ENCODE data around the gene JMJD8.
A peak's percentile ranks its signal among the peaks of the same experiment; 100 is the strongest.

JMJD8 gene

DNA sequence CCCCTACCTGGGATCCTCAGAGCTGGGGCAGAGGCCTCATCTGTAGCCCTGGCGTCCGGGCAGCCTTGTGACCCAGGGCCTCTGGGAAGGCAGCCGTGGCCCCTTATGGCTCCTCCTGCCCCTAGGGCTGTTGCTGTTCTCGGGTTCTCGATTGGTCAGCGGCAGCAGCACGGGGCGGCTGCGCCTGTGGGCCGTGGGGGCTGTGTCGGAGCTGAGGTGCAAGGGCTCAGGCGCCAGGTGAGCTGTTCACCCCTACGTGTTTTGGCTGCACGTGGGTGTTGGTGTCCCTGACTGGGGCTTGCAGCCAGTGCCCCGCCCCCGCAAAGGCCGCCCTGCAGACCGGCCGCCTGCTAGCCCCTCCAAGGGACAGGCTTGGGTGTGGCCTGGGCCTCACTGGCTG lies 22.0 kb downstream of the JMJD8 start:
- in situ Hi-C loops (cut with MboI; ENCODE audit: low sequenced_read_pairs, unreplicated experiment) = no loop called here
- DNase-seq (ENCODE audit: low spot score) = no peak
- TF ChIP-seq, protein P1, sequence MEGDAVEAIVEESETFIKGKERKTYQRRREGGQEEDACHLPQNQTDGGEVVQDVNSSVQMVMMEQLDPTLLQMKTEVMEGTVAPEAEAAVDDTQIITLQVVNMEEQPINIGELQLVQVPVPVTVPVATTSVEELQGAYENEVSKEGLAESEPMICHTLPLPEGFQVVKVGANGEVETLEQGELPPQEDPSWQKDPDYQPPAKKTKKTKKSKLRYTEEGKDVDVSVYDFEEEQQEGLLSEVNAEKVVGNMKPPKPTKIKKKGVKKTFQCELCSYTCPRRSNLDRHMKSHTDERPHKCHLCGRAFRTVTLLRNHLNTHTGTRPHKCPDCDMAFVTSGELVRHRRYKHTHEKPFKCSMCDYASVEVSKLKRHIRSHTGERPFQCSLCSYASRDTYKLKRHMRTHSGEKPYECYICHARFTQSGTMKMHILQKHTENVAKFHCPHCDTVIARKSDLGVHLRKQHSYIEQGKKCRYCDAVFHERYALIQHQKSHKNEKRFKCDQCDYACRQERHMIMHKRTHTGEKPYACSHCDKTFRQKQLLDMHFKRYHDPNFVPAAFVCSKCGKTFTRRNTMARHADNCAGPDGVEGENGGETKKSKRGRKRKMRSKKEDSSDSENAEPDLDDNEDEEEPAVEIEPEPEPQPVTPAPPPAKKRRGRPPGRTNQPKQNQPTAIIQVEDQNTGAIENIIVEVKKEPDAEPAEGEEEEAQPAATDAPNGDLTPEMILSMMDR (IDR thresholded peaks at IDR 0.05; ENCODE audit: borderline replicate concordance, control extremely low read depth, extremely low read depth, insufficient read depth, missing control alignments) = no peak

DNA sequence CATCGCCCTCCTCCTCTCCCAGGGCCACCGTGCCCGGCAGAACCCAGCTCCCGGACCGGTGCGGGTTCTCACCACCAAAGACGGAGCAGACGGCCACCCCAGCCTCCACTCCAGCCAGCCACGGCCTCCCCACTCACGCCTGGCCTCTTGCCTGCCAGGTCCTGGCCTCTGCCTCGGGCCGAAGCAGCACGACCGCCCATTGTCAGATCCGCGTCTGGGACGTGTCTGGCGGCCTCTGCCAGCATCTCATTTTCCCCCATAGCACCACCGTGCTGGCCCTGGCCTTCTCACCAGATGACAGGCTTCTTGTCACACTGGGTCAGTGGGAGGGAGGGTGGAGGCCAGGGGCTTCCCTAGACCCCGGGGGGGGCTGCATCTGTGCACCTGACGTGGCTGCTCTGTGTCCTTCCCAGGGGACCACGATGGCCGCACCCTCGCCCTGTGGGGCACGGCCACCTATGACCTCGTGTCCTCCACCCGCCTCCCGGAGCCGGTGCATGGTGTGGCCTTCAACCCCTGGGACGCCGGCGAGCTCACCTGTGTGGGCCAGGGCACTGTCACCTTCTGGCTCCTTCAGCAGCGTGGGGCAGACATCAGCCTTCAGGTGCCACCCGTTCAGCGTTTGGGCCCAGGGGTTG lies 22.8 kb downstream of the JMJD8 start:
- no peak for DNase-seq (ENCODE audit: low spot score)
- in situ Hi-C loops (cut with MboI; ENCODE audit: low sequenced_read_pairs, unreplicated experiment) = no loop called here
- TF ChIP-seq, protein P1 (IDR thresholded peaks at IDR 0.05; ENCODE audit: borderline replicate concordance, control extremely low read depth, extremely low read depth, insufficient read depth, missing control alignments) = no peak

DNA sequence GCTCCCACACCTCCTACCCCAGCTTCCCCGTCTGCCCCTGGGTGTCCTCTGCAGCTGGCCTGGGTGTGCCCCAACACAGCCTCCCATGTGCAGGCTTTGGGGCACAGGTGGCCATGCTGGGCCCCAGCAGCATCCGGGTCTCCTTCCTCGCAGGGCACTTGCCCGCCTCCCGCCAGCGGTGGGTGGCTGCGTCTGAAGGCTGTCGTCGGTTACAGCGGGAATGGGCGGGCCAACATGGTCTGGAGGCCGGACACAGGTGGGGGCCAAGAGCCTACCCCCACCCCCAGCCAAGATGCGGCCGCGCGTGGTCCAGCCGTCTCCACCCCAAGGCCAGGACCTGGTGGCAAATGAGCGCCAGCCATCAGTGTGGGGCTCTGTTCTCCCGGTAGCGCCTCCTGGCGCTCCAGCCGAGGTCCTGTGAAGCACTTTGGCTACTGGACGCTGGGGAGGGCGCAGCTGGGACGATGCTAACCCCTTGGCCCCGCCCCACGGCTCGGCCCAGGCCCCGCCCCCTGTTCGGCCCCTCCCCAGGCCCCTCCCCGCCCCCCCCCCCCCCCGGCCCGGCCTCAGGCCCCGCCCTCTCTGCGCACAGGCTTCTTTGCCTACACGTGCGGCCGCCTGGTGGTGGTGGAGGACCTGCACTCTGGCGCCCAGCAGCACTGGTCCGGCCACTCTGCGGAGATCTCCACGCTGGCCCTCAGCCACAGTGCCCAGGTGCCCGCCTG lies 23.5 kb downstream of the JMJD8 start:
- in situ Hi-C loops (cut with MboI; ENCODE audit: low sequenced_read_pairs, unreplicated experiment) = no loop called here
- DNase-seq (ENCODE audit: low spot score) = peak; percentile 96
- TF ChIP-seq, protein P1 (IDR thresholded peaks at IDR 0.05; ENCODE audit: borderline replicate concordance, control extremely low read depth, extremely low read depth, insufficient read depth, missing control alignments) = peak; percentile 67

DNA sequence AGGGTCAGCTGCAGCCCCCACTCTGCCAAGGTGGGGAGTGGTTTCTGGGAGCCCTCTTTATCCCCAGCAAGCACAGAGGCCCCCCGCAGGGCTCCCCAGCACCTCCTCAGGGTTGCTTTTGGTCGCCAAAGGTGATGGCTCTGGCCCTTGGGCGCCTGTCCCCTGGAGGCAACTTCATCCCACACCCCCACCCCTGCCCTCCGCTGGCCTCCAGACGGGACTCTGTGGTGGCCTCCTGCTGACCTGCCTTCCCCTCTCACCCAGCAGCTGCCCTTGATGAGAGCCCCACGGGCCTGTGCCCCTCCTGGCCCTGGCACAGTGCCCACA lies 24.0 kb downstream of the JMJD8 start:
- TF ChIP-seq, protein P1 (IDR thresholded peaks at IDR 0.05; ENCODE audit: borderline replicate concordance, control extremely low read depth, extremely low read depth, insufficient read depth, missing control alignments) = no peak
- DNase-seq (ENCODE audit: low spot score) = no peak
- in situ Hi-C loops (cut with MboI; ENCODE audit: low sequenced_read_pairs, unreplicated experiment) = no loop called here

DNA sequence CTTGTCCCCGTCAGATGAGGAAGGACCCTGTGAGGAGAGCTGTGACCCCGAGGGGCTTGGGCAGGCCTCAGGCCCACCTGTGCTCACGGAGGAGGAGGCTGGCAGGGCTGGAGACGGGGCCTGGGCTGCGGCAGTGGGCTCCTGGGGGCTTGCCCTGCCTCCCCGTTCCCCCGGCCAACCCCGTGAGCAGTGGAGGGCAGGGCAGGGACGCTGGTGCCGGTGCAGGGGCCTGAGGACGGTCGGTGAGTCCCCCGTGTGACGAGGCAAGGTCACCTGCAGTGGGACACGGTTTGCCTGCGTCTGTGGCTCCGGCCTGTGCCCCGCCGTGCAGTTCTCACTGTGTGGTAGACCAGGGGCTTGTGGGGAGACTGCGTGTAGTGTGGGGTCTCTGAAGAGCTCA lies 24.5 kb downstream of the JMJD8 start:
- in situ Hi-C loops (cut with MboI; ENCODE audit: low sequenced_read_pairs, unreplicated experiment) = no loop called here
- TF ChIP-seq, protein P1 (IDR thresholded peaks at IDR 0.05; ENCODE audit: borderline replicate concordance, control extremely low read depth, extremely low read depth, insufficient read depth, missing control alignments) = no peak
- no peak for DNase-seq (ENCODE audit: low spot score)

DNA sequence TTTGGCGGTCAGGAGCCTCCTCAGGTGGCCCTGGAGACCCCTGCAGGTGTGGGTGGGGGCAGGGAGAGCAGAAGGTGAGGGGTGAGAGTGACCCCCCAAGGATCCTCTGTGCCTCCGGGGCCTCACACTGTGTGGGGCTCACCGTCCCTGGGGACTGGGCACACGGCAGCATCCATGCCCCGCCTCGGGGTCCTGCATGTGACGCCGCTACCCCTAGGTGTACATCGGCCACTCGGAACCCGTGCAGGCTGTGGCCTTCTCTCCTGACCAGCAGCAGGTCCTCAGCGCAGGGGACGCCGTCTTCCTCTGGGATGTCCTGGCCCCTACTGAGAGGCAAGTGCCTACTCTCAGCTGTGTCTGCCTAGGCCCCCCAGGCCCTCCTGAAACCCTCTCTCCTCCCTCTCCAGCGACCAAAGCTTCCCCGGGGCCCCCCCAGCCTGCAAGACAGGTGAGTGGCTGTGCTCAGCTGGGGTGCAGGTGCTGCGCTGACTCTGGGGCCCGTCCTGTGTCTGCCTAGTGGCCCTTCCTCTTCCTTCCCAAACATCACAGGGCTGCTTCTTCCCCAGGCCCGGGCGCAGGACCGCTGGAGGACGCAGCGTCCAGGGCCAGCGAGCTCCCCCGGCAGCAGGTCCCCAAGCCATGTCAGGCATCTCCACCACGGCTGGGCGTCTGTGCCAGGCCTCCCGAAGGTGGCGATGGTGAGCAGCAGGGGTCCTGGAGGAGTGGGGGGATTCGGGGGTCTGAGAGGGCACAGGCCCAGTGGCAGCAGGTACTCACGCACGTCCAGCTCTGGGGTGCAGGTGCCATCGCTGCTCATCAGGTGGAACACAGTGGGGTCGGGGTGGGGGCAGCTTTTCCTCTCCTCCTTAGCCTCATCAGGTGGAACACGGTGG lies 25.2 kb downstream of the JMJD8 start:
- in situ Hi-C loops (cut with MboI; ENCODE audit: low sequenced_read_pairs, unreplicated experiment) = no loop called here
- TF ChIP-seq, protein P1 (IDR thresholded peaks at IDR 0.05; ENCODE audit: borderline replicate concordance, control extremely low read depth, extremely low read depth, insufficient read depth, missing control alignments) = no peak
- no peak for DNase-seq (ENCODE audit: low spot score)

Data from GM13976 (cell line).